Endothelial cell of umbilical vein (primary cell): ENCODE results near the gene PNLIPRP1. TPM values are rescaled to one million over a fixed set of nuclear protein-coding genes. Genes with fewer than 3 reads are reported as not detected.

Experiments
- BruUV-seq: library from RNA; stranded (reverse); fragments of 400-500 nt; replicated peaks from 2 replicates; lab custom pipeline; 2021; lab: Mats Ljungman, UMichigan
- CTCF ChIA-PET: fragments of 300-600, 350-600 bp; sonication (Branson Sonifier 250); formaldehyde crosslinking; loops from one replicate; lab custom pipeline; 2021; ENCODE audit warnings: antibody characterized with exemption, inconsistent platforms; lab: Charles Lee
- POLR2A ChIA-PET: fragments of 300-600, 350-600 bp; sonication (Branson Sonifier 250); formaldehyde crosslinking; loops from one replicate; lab custom pipeline; 2021; ENCODE audit warnings: antibody characterized with exemption, inconsistent platforms; lab: Charles Lee
- DNase-seq: peaks from one replicate; pipeline ENCODE4 v3.0.0-alpha.2; 2011; ENCODE audit warnings: low read depth, low spot score
- FAIRE-seq: peaks from 2 replicates; lab custom pipeline; 2011; peaks lifted over from hg19 to GRCh38; lab: Jason Lieb, UNC
- H2AFZ ChIP-seq: 2 replicates; pipeline ENCODE4 v1.6.0; 2012; ENCODE audit warnings: low read depth, low read length, control low read depth, inconsistent platforms
- H3K27ac ChIP-seq: 2 replicates; pipeline ENCODE4 v1.5.1; 2011; ENCODE audit warnings: low read depth, mild to moderate bottlenecking, control low read depth, low read length, moderate library complexity; ENCODE audit not compliant: insufficient read depth
- H3K27me3 ChIP-seq, 2 experiments: 2 replicates each; pipeline versions ENCODE4 v1.6.0 to v1.6.1; 2011; ENCODE audit warnings: low read length in 2 of 2, mixed read lengths in 1 of 2; ENCODE audit not compliant: control insufficient read depth in 2 of 2, insufficient read depth in 2 of 2
- H3K36me3 ChIP-seq, 2 experiments: 2 replicates in 1 of 2; 3 replicates in 1 of 2; pipeline ENCODE4 v1.5.1; 2011; ENCODE audit warnings: low read length in 2 of 2, mild to moderate bottlenecking in 1 of 2, moderate library complexity in 1 of 2; ENCODE audit not compliant: control insufficient read depth in 2 of 2, insufficient read depth in 2 of 2; ENCODE audit errors: extremely low read depth in 1 of 2
- H3K4me1 ChIP-seq: 3 replicates; pipeline ENCODE4 v1.5.1; 2011; ENCODE audit warnings: mild to moderate bottlenecking, low read length; ENCODE audit not compliant: control insufficient read depth, insufficient read depth; ENCODE audit errors: extremely low read depth
- H3K4me2 ChIP-seq: 2 replicates; pipeline ENCODE4 v1.6.1; 2011; ENCODE audit warnings: low read length, control low read depth, mixed read lengths; ENCODE audit not compliant: insufficient read depth
- H3K4me3 ChIP-seq, 3 experiments: fragments of 200-600 bp in 1 of 3; sonication (generic), shearing (Covaris generic) in 1 of 3; replicated peaks in 1 of 3; 2 replicates each; pipeline ENCODE4 v1.5.1; 2011 to 2016; ENCODE audit warnings: control low read depth in 3 of 3, low read length in 3 of 3, mild to moderate bottlenecking in 2 of 3, inconsistent platforms in 1 of 3, low read depth in 1 of 3, moderate library complexity in 1 of 3; ENCODE audit not compliant: insufficient read depth in 1 of 3
- H3K79me2 ChIP-seq: 2 replicates; pipeline ENCODE4 v1.6.0; 2012; ENCODE audit warnings: low read length, inconsistent platforms; ENCODE audit not compliant: control insufficient read depth, insufficient read depth
- H3K9ac ChIP-seq: replicated peaks from 2 replicates; pipeline ENCODE3; 2011; ENCODE audit warnings: low read length, control low read depth; ENCODE audit not compliant: insufficient read depth; ENCODE audit errors: extremely low read depth
- H3K9me1 ChIP-seq: replicated peaks from 3 replicates; pipeline ENCODE4 v1.6.0; 2011; ENCODE audit warnings: mild to moderate bottlenecking, low read length; ENCODE audit not compliant: control insufficient read depth, insufficient read depth; ENCODE audit errors: extremely low read depth
- H3K9me3 ChIP-seq: replicated peaks from 2 replicates; pipeline ENCODE4 v1.5.1; 2012; ENCODE audit warnings: low read length, inconsistent platforms; ENCODE audit not compliant: control insufficient read depth, insufficient read depth
- H4K20me1 ChIP-seq: replicated peaks from 2 replicates; pipeline ENCODE3; 2011; ENCODE audit warnings: mild to moderate bottlenecking, low read length; ENCODE audit not compliant: control insufficient read depth, insufficient read depth; ENCODE audit errors: extremely low read depth
- CTCF ChIP-seq, 2 donors: IDR thresholded peaks; 1 replicate in 1 of 2; 2 replicates in 1 of 2; pipeline ENCODE4 v1.5.1; 2011; ENCODE audit warnings: low read length in 2 of 2, mild to moderate bottlenecking in 2 of 2, moderate library complexity in 2 of 2, control low read depth in 1 of 2, inconsistent platforms in 1 of 2, low read depth in 1 of 2; ENCODE audit not compliant: insufficient read depth in 1 of 2; ENCODE audit errors: extremely low read depth in 1 of 2
- EZH2 ChIP-seq: IDR thresholded peaks from 2 replicates; pipeline ENCODE4 v1.6.1; 2012; ENCODE audit warnings: borderline replicate concordance, low read depth, mild to moderate bottlenecking, moderate library complexity, low read length, inconsistent platforms; ENCODE audit not compliant: severe bottlenecking
- FOS ChIP-seq: IDR thresholded peaks from 2 replicates; pipeline ENCODE4 v1.6.1; 2011; ENCODE audit warnings: mild to moderate bottlenecking, low read length, moderate library complexity, borderline replicate concordance; ENCODE audit not compliant: insufficient read depth
- GATA2 ChIP-seq: IDR thresholded peaks from 2 replicates; pipeline ENCODE4 v1.7.0; 2011; ENCODE audit warnings: low read depth, mild to moderate bottlenecking, moderate library complexity, mixed read lengths, low read length; ENCODE audit not compliant: insufficient read length, insufficient read depth
- JUN ChIP-seq: IDR thresholded peaks from 2 replicates; pipeline ENCODE4 v1.6.1; 2011; ENCODE audit warnings: borderline replicate concordance, low read depth; ENCODE audit not compliant: insufficient read length, insufficient read depth
- MYC ChIP-seq: IDR thresholded peaks from one replicate; pipeline ENCODE4 v1.6.1; 2011; ENCODE audit warnings: mild to moderate bottlenecking, low read depth, low read length
- POLR2A ChIP-seq: IDR thresholded peaks from 2 replicates; pipeline ENCODE4 v1.6.1; 2012; ENCODE audit warnings: low read depth, mild to moderate bottlenecking, control low read depth, low read length
- POLR2AphosphoS5 ChIP-seq: IDR thresholded peaks from 2 replicates; pipeline ENCODE4 v1.6.1; 2012; ENCODE audit warnings: low read depth, mild to moderate bottlenecking, control low read depth, low read length, moderate library complexity; ENCODE audit not compliant: insufficient read depth
- dilution Hi-C: fragments of 300-500 bp; cut with MboI; formaldehyde crosslinking; loops from one replicate; pipeline ENCODE4 v1.15.0; 2019; ENCODE audit warnings: low sequenced_read_pairs; ENCODE audit not compliant: extremely low pct_ligation_motif_present
- intact Hi-C: fragments of 100-400 bp; cut with micrococcal nuclease; formaldehyde crosslinking; loops from one replicate; pipeline ENCODE4 v1.10.0; 2022
- polyA plus RNA-seq, 4 experiments: library from polyadenylated mRNA; depleted of rRNA in 3 of 4; stranded (reverse) in 3 of 4; unstranded in 1 of 4; fragments of >200 nt; gene quantifications; 2 replicates each; pipeline versions ENCODE4 v1.2.1 to v1.2.3, GENCODE V29; 2011 to 2012; ENCODE audit warnings: missing spikeins in 1 of 4
- total RNA-seq: library from RNA; stranded (reverse); gene quantifications from 2 replicates; pipeline ENCODE4 v1.2.3, GENCODE V29; 2021
- TF ChIP-seq, protein P1 (sequence below): IDR thresholded peaks from 2 replicates; pipeline ENCODE4 v1.6.1; 2011; ENCODE audit not compliant: insufficient read depth, insufficient read length

Gene PNLIPRP1
- total and polyA plus RNA-seq, 2 donors (not counting 3 experiments of a cell fraction or from before 2014, with no cell fraction given): not detected

DNA sequence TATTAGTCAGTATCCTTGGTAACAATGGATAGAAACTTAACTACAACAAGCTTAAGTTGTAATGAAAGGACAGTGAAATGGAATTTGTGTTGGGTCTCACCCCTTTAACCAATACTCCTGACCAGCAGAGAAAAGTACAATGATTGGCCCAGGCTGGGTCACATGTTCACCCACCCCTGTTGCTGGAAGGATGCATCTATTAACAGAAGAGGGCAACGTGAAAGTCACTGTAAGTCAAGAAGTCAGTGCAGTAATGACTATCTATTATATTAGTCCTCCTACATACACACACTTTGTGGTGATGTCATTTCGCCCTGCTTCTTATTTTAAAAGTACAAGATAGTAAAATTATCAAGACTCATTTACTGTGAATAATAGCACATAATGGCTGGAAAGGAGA lies 46.2 kb downstream of the PNLIPRP1 start:
- Histone ChIP-seq H3K9me3 (no peaks in the 10 kb centered on the region), H3K9me1 (no peaks in the 10 kb centered on the region), H3K9ac (no peak overlapping the region), H3K27ac (no peak overlapping the region), H3K79me2 (no peaks in the 10 kb centered on the region), H3K4me3 (no peak overlapping the region), H3K27me3 (no peaks in the 10 kb centered on the region), H3K4me2 (no peak overlapping the region), H2AFZ (no peak overlapping the region), H3K4me1 (no peaks in the 10 kb centered on the region), H3K36me3 (no peaks in the 10 kb centered on the region), H4K20me1 (no peaks in the 10 kb centered on the region)
- POLR2A ChIA-PET: no interaction called here
- CTCF ChIA-PET: no interaction called here
- no peak for TF ChIP-seq POLR2AphosphoS5
- no peak for TF ChIP-seq EZH2
- TF ChIP-seq MYC: no peak
- no peak for TF ChIP-seq JUN
- TF ChIP-seq POLR2A: no peak
- no peak for TF ChIP-seq CTCF (IDR thresholded peaks at IDR 0.05; ENCODE audit: extremely low read depth in 1 of 2, insufficient read depth in 1 of 2, low read depth in 1 of 2, low read length in 2 of 2)
- no peak for TF ChIP-seq FOS
- TF ChIP-seq GATA2: no peak
- TF ChIP-seq, protein P1, sequence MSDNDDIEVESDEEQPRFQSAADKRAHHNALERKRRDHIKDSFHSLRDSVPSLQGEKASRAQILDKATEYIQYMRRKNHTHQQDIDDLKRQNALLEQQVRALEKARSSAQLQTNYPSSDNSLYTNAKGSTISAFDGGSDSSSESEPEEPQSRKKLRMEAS: no peak
- DNase-seq (no peak), FAIRE-seq (no peak)
- intact Hi-C loops: no loop called here
- dilution Hi-C loops: no loop called here
- BruUV-seq: no TSS peak
